Activated CD4-positive, CD25-positive, alpha-beta regulatory T cell (primary cell): Measurements from ENCODE around the gene TTC9C.
"Not testable (repeated sequence)": the region's sequence is repeated elsewhere in the genome, so short reads cannot be mapped to it uniquely, and the experiment has no call there.

Experiments used
- DNase-seq, 4 experiments: peaks; one replicate each; lab custom pipeline; 2025; lab: John Stamatoyannopoulos, UW

Gene TTC9C, protein sequence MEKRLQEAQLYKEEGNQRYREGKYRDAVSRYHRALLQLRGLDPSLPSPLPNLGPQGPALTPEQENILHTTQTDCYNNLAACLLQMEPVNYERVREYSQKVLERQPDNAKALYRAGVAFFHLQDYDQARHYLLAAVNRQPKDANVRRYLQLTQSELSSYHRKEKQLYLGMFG

GRCh38 chr11:62728171-62728988 lies at the start of gene TTC9C:
Gene TTC9C (plus strand): TSS chr11:62728486. CDS start chr11:62728849, 363 bp downstream.
- DNase-seq: peak; percentile 61 to 78 (median 72)

DNA sequence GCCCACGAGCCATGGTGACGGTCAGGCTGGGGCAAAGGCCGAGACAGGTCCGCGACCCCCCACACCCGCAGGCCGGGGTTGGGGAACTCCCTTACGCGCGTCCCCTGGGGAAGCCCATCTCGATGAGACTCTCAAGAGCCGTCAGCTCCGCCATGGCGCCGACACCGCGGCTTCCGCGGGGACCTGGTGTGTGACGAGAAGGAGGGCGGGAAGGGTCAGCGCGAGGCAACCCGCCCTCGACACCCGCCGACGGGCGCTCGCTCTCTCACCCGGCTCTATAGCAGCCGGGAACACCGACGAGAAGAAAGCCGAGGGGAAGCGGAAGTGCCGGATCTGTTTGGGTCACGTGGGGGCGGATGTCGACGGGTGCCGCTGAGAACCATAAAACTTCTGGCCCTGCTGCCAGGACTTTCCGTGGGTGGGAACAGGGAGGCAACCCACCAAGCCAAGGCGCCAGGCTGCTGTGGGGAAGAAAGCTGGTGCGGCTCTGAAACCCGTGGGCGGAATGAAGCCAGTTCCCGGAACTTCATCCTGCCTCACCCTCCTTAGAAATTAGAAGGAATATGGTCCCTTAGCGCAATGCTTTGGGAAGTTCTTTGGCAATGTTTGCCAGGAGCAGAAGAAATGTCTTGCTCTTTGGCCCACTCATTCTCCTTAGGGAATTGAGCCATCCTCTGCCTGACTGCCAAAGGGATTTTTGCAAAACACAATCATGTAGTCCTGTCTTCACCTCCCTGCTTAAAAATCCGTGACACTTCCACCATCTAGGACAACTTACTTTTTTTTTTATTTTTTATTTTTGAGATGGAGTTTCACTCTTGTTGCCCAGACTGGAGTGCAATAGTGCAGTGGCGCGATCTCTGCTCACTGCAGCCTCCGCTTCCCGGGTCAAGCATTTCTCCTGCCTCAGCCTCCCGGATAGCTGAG lies 49.3 kb upstream of the TTC9C start, which contains the start of gene UBXN1:
Gene UBXN1 (minus strand): TSS at position 304 of the 927 bp plus-strand sequence. CDS start 150 bp downstream, at position 154.
- peak; percentile 64 to 75 (median 70) for DNase-seq

- peak in 1 of 4 experiments; percentile 21 for DNase-seq
Observed at GRCh38 chr11:62680825-62681240, 47.5 kb upstream of the TTC9C start.

DNA sequence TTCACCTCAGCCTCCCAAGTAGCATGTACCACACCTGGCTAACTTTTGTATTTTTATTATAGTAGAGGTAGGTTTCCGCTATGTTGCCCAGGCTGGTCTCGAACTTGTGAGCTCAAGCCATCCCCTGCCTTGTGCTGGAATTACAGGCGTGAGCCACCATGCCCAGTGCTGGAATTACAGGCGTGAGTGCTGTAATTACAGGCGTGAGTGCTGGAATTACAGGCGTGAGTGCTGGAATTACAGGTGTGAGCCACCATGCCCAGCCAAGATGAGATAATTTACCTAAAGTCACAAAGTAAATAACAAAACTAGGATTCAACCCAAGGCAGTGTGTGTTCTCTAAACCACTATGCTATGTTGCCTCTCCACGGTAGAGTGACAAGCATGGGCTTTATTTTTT lies 45.8 kb upstream of the TTC9C start:
- DNase-seq: no peak

DNA sequence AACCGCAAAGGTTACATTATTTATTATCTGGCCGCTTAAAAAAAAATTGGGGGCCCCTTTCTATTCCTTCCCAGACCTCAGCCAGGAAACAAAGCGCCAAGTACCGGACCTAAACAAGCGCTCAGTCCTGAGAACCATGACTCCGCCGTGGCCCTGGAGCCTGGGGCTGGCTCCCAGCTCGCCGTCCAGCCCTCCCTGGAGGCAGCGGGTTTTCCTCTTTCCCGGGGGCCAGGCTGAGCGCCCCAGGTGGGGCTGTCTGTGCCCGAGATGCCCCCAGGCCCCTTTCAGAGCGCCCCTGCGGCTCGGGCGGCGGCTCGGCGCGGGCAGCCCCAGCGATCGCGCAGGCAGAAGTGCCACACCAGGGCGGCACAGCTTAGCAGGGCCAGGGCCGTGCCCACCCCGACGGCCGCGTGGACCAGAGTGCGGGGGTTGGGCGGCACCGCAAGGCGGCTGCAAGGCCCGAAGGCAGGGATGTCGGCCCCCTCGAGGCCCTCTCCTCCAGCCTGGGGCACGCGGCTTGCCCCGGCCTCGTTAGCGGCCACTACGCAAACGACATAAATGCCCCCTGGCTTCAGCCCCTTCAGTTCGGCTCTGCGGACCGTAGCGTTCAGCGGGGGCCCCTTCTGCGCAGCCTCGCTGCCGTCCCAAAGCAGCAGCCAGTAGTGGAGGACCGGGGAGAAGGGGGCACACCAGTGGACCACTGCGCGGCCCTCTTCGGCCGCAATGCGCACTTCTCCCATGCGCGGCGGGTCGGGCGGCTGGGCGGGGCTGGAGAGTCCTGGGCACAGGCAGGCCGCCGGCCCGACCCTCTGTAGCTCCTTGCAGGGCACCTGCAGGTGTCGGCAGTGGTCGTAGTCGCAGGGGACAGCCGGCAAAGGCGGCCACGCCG lies 40.5 kb upstream of the TTC9C start:
- no peak for DNase-seq

GRCh38 chr11:62688491-62688890 lies 39.8 kb upstream of the TTC9C start:
- no peak for DNase-seq

GRCh38 chr11:62689421-62690183 lies 38.7 kb upstream of the TTC9C start, which contains the start of gene LRRN4CL:
Gene LRRN4CL (minus strand): TSS chr11:62689530. CDS start chr11:62688508, 1,022 bp downstream.
- no peak for DNase-seq

GRCh38 chr11:62693624-62694023 lies 34.7 kb upstream of the TTC9C start:
- not testable (repeated sequence) for DNase-seq

DNA sequence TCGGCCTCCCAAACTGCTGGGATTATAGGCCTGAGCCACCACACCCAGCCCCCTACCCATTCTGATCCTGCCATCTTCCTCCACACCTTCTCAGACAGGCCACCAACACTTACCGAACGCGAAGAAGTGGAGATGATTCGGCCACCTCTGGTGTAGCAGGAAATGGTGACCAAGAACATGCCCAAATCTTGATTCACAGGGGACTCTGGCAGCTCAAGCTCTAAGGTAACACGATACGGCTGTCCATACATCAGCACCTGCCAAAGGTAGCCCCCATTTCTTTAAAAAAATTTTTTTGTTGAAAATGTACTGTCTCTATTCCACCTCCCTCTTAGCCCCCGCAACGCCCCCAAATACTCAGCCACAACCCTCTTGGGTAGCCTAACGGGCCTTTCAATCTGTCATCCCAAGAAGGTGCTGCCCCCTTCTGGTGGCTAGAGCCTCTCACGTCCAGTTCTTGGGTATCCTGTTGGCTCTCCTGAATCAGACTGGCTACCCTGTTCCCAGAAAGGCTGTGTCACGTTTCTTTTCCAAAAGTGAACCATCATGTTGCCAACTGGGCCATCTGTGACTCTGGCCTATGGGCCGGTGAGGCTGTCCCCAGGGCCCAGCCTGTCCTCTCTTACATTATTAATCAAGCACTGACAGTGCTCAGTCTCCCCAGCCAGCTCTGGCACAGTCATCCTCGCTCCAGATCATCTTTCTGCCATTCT lies 33.7 kb upstream of the TTC9C start:
- peak; percentile 52 to 61 (median 56) for DNase-seq

- DNase-seq: no peak
Observed at GRCh38 chr11:62702246-62702645, 26.0 kb upstream of the TTC9C start.

DNA sequence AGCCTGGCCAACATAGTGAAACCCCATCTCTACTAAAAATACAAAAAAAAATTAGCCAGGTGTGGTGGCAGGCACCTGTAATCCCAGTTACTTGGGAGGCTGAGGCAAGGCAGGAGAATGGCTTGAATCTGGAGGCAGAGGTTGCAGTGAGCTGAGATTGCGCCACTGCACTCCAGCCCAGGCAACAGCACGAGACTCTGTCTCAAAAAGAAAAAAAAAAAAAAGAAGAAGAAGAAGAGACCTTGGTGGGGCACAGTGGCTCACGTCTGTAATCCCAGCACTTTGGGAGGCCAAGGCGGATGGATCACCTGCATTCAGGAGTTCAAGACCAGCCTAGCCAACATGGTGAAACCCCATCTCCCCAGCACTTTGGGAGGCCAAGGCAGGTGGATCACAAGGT lies 24.4 kb upstream of the TTC9C start:
- not testable (repeated sequence) for DNase-seq

GRCh38 chr11:62705413-62705812 lies 22.9 kb upstream of the TTC9C start:
- no peak for DNase-seq

DNA sequence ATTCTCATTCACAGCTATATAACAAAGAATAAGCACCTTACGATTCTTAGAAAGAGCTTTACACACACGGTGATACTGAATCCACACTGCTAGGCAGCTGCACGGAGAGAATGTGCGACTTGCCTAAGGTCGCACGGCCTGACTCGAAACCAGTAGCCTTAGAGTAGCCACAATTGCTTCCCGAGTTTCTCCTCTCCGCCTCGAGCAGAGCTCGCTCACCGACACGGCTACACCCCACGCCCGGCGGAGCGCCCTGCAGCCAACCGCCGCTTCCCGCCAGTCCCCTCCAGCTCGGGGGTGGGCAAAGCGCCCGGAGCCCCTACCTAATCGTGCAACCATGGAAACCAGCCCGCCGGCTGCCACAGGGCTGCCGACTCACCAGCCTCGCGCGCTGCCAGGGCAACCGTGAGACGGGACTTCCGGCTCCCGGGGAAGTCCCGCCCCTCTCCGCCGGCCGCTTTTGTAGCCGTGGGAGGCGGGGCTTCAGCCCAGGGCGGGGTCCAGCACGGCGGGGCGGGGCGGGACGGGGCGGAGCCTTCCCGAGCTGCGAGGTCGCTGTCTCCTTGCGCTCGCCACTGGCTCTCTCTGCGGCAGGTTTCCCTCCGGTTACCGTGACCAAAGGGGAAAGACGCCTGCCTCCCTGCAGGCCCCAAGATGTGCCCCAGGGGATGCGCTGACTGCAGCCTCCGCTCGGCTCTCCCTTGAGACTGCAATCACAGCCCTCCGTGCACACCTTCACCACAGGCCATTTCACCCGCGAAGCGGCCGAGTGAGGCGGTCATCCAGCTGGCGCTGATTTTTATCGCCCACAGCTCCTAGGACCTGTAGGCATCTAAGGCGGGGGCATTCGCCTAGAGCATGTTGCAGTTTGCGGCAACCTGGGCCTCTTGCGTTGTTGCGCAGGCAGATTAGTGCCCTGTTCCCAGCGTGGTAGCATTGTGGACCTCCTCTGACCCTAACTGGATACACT lies 22.1 kb upstream of the TTC9C start:
- DNase-seq: peak; percentile 87 to 92 (median 91)

- no peak for DNase-seq
Observed at GRCh38 chr11:62706850-62707247, 21.4 kb upstream of the TTC9C start.

GRCh38 chr11:62707277-62707861 lies 20.9 kb upstream of the TTC9C start, which contains the start of the genes BSCL2 and GNG3:
Gene BSCL2 (minus strand): TSS chr11:62707424. CDS start chr11:62707195, 229 bp downstream.
Gene GNG3 (plus strand): TSS chr11:62707676. CDS start chr11:62708296, 620 bp downstream.
- no peak for DNase-seq

GRCh38 chr11:62708392-62708791 lies 19.9 kb upstream of the TTC9C start:
- DNase-seq: no peak

GRCh38 chr11:62708793-62709192 lies 19.5 kb upstream of the TTC9C start:
- peak in 2 of 4 experiments; percentile 21 to 31 for DNase-seq
